HepG2 (cell line): Measurements from ENCODE around the gene NOS1AP. TPM values are rescaled to one million over a fixed set of nuclear protein-coding genes. Genes with fewer than 3 reads are reported as not detected.

Experiments used
- ARID5B ChIP-seq: IDR thresholded peaks from 2 replicates; pipeline ENCODE4 v1.4.0; 2020; ENCODE audit warnings: mild to moderate bottlenecking, missing genetic modification reagents
- BRCA1 ChIP-seq: sonication (generic); formaldehyde crosslinking; IDR thresholded peaks from 2 replicates; pipeline ENCODE4 v1.4.0; 2020; ENCODE audit warnings: missing genetic modification reagents
- BRD4 ChIP-seq: sonication (generic); formaldehyde crosslinking; IDR thresholded peaks from 2 replicates; pipeline ENCODE4 v1.4.0; 2020; ENCODE audit warnings: missing genetic modification reagents
- CBX1 ChIP-seq: IDR thresholded peaks from one replicate; pipeline ENCODE4 v1.6.1; 2016; ENCODE audit warnings: antibody characterized with exemption, low read depth
- FOSL2 ChIP-seq: sonication (generic); formaldehyde crosslinking; IDR thresholded peaks from 2 replicates; pipeline ENCODE4 v1.4.0; 2020; ENCODE audit warnings: missing genetic modification reagents
- FOXA1 ChIP-seq, 2 experiments: fragments of 450-650 bp in 1 of 2; sonication (generic) in 1 of 2; formaldehyde crosslinking in 1 of 2; IDR thresholded peaks; 2 replicates each; pipeline versions ENCODE4 v1.4.0 to v1.6.1; 2016 to 2020; ENCODE audit warnings: missing genetic modification reagents in 1 of 2
- FOXC1 ChIP-seq: sonication (generic); formaldehyde crosslinking; IDR thresholded peaks from 2 replicates; pipeline ENCODE4 v1.8.0; 2022; ENCODE audit warnings: mild to moderate bottlenecking, missing genetic modification reagents, borderline replicate concordance
- GATAD1 ChIP-seq: IDR thresholded peaks from 2 replicates; pipeline ENCODE4 v1.6.1; 2016; ENCODE audit warnings: missing genetic modification reagents, missing compliant biosample characterization
- HMGXB4 ChIP-seq, 2 experiments: sonication (generic) in 1 of 2; formaldehyde crosslinking in 1 of 2; IDR thresholded peaks; 2 replicates each; pipeline versions ENCODE4 v1.4.0 to v1.6.1; 2018 to 2020; ENCODE audit warnings: missing genetic modification reagents in 2 of 2, borderline replicate concordance in 1 of 2, low read depth in 1 of 2, mild to moderate bottlenecking in 1 of 2, missing biosample characterization in 1 of 2
- IRF1 ChIP-seq: sonication (generic); formaldehyde crosslinking; IDR thresholded peaks from 2 replicates; pipeline ENCODE4 v1.4.0; 2020; ENCODE audit warnings: low read depth, mild to moderate bottlenecking, missing genetic modification reagents
- PBX2 ChIP-seq: IDR thresholded peaks from 2 replicates; pipeline ENCODE4 v1.6.1; 2016; ENCODE audit warnings: control low read depth
- PRDM15 ChIP-seq: sonication (generic); formaldehyde crosslinking; IDR thresholded peaks from 2 replicates; pipeline ENCODE4 v1.4.0; 2020; ENCODE audit warnings: missing genetic modification reagents
- SNRNP70 ChIP-seq: fragments of 200-400 bp; formaldehyde crosslinking; IDR thresholded peaks from 2 replicates; pipeline ENCODE4 v1.6.1; 2017; ENCODE audit warnings: mild to moderate bottlenecking, low read depth, low read length, moderate library complexity
- ZNF441 ChIP-seq: sonication (generic); formaldehyde crosslinking; IDR thresholded peaks from 2 replicates; pipeline ENCODE4 v1.7.0; 2021; ENCODE audit warnings: missing genetic modification reagents, borderline replicate concordance
- ZNF550 ChIP-seq: sonication (generic); formaldehyde crosslinking; IDR thresholded peaks from 2 replicates; pipeline ENCODE4 v1.4.0; 2020; ENCODE audit warnings: mild to moderate bottlenecking, missing genetic modification reagents, borderline replicate concordance
- ZNF619 ChIP-seq: sonication (generic); formaldehyde crosslinking; IDR thresholded peaks from 2 replicates; pipeline ENCODE4 v1.4.0; 2020; ENCODE audit warnings: mild to moderate bottlenecking, missing genetic modification reagents
- ZNF788 ChIP-seq: sonication (generic); formaldehyde crosslinking; IDR thresholded peaks from 2 replicates; pipeline ENCODE4 v1.5.0; 2020; ENCODE audit warnings: mild to moderate bottlenecking, missing genetic modification reagents, borderline replicate concordance
- ZSCAN20 ChIP-seq: sonication (generic); formaldehyde crosslinking; IDR thresholded peaks from 2 replicates; pipeline ENCODE4 v1.4.0; 2020; ENCODE audit warnings: missing genetic modification reagents, mild to moderate bottlenecking, borderline replicate concordance
- polyA plus RNA-seq, 8 experiments: library from polyadenylated mRNA; depleted of rRNA in 3 of 8; stranded (reverse) in 7 of 8; unstranded in 1 of 8; fragments of >200 nt; fragmentation: Illumina TruSeq in 4 of 8; extraction: Trizol in 4 of 8; gene quantifications; 2 replicates each; pipeline versions ENCODE4 v1.2.1 to v1.2.3, GENCODE V29; 2011 to 2016; ENCODE audit warnings: low read depth in 4 of 8, missing spikeins in 1 of 8, mixed read lengths in 1 of 8; ENCODE audit not compliant: insufficient read depth in 1 of 8
- total RNA-seq, 5 experiments: library from RNA; depleted of rRNA; stranded (reverse); fragments of >200 nt; fragmentation: Illumina TruSeq; extraction: Trizol; gene quantifications; 2 replicates each; pipeline ENCODE4 v1.2.3, GENCODE V29; 2016; ENCODE audit warnings: low read depth in 1 of 5

The NOS1AP gene
- total and polyA plus RNA-seq, 2 of the 13 experiments (the other 11 are each of a cell fraction or from before 2014, with no cell fraction given): 2.0 to 3.3 TPM

- TF ChIP-seq HMGXB4 (CRISPR knock-in tag; IDR thresholded peaks at IDR 0.05; ENCODE audit: borderline replicate concordance in 1 of 2, low read depth in 1 of 2) (no peak), FOXA1 (IDR thresholded peaks at IDR 0.05) (no peak), FOXA1 (CRISPR knock-in tag; IDR thresholded peaks at IDR 0.05) (peak; percentile 62), GATAD1 (no peak), SNRNP70 (no peak), FOSL2 (peak; percentile 74), ARID5B (CRISPR knock-in tag) (peak; percentile 89), ZNF788 (no peak), ZNF550 (CRISPR knock-in tag) (no peak), CBX1 (no peak), PRDM15 (CRISPR knock-in tag) (no peak), ZSCAN20 (no peak), FOXC1 (CRISPR knock-in tag) (peak; percentile 30; the same call in 1 of the 2 replicates), BRD4 (CRISPR knock-in tag) (no peak), IRF1 (CRISPR knock-in tag) (no peak), ZNF441 (CRISPR knock-in tag) (no peak), PBX2 (no peak), BRCA1 (0 out of 2 replicates have a peak, but pooled peaks have one; percentile 72), ZNF619 (no peak)
Observed at GRCh38 chr1:162235241-162235800, 165.8 kb downstream of the NOS1AP start (continued).
